ENCODE data around the gene HAND1.

HAND1 gene

GRCh38 chr5:154446195-154447088, 31.6 kb downstream of the HAND1 start:
- H3K9me2 ChIP-seq (replicated peaks; ENCODE audit: insufficient read depth, low read length) = no peaks in the 10 kb centered on the region
- H3K27me3 ChIP-seq (ENCODE audit: low read length) = no peaks in the 10 kb centered on the region
- no peak for TF ChIP-seq EZH2phosphoT487 (conservative IDR thresholded peaks at IDR 0.05; ENCODE audit: low read length)
- TF ChIP-seq CTCF (IDR thresholded peaks at IDR 0.05; ENCODE audit: insufficient read depth, low read length, poor library complexity, severe bottlenecking) = no peak
- H3K4me3 ChIP-seq (ENCODE audit: insufficient read depth, low read length, poor library complexity, severe bottlenecking) = peak overlapping the region; percentile 91
- H3F3A ChIP-seq (ENCODE audit: insufficient read depth) = 0 out of 2 replicates have a peak, but pooled peaks cover 3% of the 10 kb centered on the region
- no peak overlapping the region for H3K27ac ChIP-seq (ENCODE audit: low read depth, low read length)
- H3K4me2 ChIP-seq (ENCODE audit: low read depth, low read length, poor library complexity, severe bottlenecking) = peak overlapping the region; percentile 71
- H3K9ac ChIP-seq (ENCODE audit: low read length) = peak overlapping the region; percentile 67
- peak overlapping the region; percentile 93 for H2AFZ ChIP-seq (ENCODE audit: low read depth, low read length, severe bottlenecking)
- H3K36me3 ChIP-seq (ENCODE audit: low read length) = no peaks in the 10 kb centered on the region
- H4K20me1 ChIP-seq (ENCODE audit: low read depth, low read length) = peaks cover 6% of the 10 kb centered on the region; the same call in 1 of the 2 replicates
- peaks cover 3% of the 10 kb centered on the region; the same call in 1 of the 2 replicates for H3K79me2 ChIP-seq (ENCODE audit: insufficient read depth, low read length)
- no peaks in the 10 kb centered on the region for H3K9me3 ChIP-seq (ENCODE audit: insufficient read depth, low read length)

- peak within 1 kb of the TSS; percentile 91 for H3K4me3 ChIP-seq (ENCODE audit: insufficient read depth, low read length, poor library complexity, severe bottlenecking)
- H3K27ac ChIP-seq (ENCODE audit: low read depth, low read length) = 0 out of 2 replicates have a peak within 1 kb of the TSS, but pooled peaks have one; percentile 9
- peak within 1 kb of the TSS; percentile 93 for H2AFZ ChIP-seq (ENCODE audit: low read depth, low read length, severe bottlenecking)
Measured at GRCh38 chr5:154445422-154446194, 32.4 kb downstream of the HAND1 start, which contains the start of gene SAP30L. Gene SAP30L, plus strand, starts transcription at chr5:154445997. Its CDS starts 608 bp downstream, at chr5:154446605.

More at GRCh38 chr5:154445422-154446194, 32.4 kb downstream of the HAND1 start, which contains the start of gene SAP30L:
- H3K27me3 ChIP-seq (ENCODE audit: low read length) = no peaks in the 10 kb centered on the region
- H3K4me2 ChIP-seq (ENCODE audit: low read depth, low read length, poor library complexity, severe bottlenecking) = peak within 1 kb of the TSS; percentile 81
- H3K9ac ChIP-seq (ENCODE audit: low read length) = peak within 1 kb of the TSS; percentile 67
- no peaks in the 10 kb centered on the region for H3K9me2 ChIP-seq (replicated peaks; ENCODE audit: insufficient read depth, low read length)
- H4K20me1 ChIP-seq (ENCODE audit: low read depth, low read length) = peaks cover 6% of the 10 kb centered on the region; the same call in 1 of the 2 replicates
- 0 out of 2 replicates have a peak, but pooled peaks cover 3% of the 10 kb centered on the region for H3F3A ChIP-seq (ENCODE audit: insufficient read depth)
- peaks cover 3% of the 10 kb centered on the region; the same call in 1 of the 2 replicates for H3K79me2 ChIP-seq (ENCODE audit: insufficient read depth, low read length)
- no peaks in the 10 kb centered on the region for H3K9me3 ChIP-seq (ENCODE audit: insufficient read depth, low read length)
- TF ChIP-seq EZH2phosphoT487 (conservative IDR thresholded peaks at IDR 0.05; ENCODE audit: low read length) (no peak), CTCF (IDR thresholded peaks at IDR 0.05; ENCODE audit: insufficient read depth, low read length, poor library complexity, severe bottlenecking) (no peak)
- H3K36me3 ChIP-seq (ENCODE audit: low read length) = no peaks in the 10 kb centered on the region
